Renal cortical epithelial cell (primary cell): ENCODE measurements around the gene CTNNA2. TPM values are rescaled to one million over a fixed set of nuclear protein-coding genes. Genes with fewer than 3 reads are reported as not detected.

Source experiments
- DNase-seq: peaks from one replicate; pipeline ENCODE4 v3.0.0-alpha.2; 2011; ENCODE audit warnings: low read depth
- total RNA-seq: library from RNA; depleted of rRNA; stranded (reverse); fragments of >200 nt; gene quantifications from 2 replicates; pipeline ENCODE4 v1.2.3, GENCODE V29; 2014

The CTNNA2 gene
- total RNA-seq, 1 donor from 2014 or later, result 0.35 TPM

GRCh38 chr2:80209458-80209857, 696.6 kb downstream of the CTNNA2 start:
- DNase-seq, result no peak

DNA sequence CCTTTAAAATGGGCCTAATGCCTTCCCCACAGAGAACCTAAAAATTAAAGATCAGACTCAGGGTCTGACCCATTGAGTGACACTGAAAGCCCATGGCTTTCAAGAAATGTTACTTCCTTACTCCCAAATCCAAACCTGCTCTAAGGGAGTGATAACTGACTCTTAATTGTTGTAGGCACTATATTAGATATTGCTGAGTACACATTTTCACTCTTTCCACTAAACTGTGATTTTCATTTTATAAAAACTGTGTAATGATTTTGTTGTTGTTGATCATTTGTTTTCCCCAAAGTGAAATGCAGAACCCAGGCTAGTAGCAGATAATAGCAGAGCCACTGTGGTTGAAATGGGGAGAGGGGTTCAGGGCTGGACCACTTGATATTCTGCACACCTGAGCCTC, 704.6 kb downstream of the CTNNA2 start:
- no peak for DNase-seq

DNA sequence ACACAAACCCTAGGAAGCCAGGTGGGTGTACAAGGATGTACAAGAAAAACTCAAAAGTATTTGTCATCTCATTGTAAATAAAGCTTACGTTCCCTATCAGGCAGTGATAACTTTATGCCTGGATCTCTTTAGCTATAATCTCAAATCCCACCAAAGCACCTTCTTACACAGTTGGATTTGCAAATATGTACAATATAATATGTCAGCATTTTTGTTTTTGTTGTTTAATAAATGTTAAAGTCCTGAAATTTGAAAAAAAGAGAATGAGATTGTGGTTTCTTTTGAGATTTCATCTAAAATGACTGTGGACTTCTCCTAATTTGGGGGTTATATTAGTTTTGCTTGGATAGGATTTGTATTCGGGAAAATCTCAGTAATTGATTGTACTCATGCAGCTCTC, 709.8 kb downstream of the CTNNA2 start:
- no peak for DNase-seq

DNA sequence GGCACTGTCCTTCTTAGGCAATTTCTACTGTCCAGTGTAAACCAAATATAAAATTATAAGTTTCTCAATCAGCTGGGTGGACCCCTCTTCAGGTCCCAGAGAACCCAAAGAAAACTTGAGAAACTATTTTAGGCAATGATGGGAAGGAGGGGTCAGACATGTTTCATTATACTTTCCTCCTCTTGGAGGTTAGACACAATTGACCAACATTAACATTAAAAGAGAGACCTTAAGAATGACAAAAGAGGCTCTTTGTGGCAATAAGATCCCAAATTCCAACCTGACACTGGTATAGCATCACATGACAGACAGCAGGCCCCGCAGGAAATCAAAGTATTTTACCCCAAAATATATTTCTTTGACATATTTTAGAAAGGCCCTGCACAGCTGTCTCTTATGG, 718.6 kb downstream of the CTNNA2 start:
- no peak for DNase-seq

- DNase-seq, result no peak
Observed at GRCh38 chr2:80233333-80233732, 720.5 kb downstream of the CTNNA2 start.

DNA sequence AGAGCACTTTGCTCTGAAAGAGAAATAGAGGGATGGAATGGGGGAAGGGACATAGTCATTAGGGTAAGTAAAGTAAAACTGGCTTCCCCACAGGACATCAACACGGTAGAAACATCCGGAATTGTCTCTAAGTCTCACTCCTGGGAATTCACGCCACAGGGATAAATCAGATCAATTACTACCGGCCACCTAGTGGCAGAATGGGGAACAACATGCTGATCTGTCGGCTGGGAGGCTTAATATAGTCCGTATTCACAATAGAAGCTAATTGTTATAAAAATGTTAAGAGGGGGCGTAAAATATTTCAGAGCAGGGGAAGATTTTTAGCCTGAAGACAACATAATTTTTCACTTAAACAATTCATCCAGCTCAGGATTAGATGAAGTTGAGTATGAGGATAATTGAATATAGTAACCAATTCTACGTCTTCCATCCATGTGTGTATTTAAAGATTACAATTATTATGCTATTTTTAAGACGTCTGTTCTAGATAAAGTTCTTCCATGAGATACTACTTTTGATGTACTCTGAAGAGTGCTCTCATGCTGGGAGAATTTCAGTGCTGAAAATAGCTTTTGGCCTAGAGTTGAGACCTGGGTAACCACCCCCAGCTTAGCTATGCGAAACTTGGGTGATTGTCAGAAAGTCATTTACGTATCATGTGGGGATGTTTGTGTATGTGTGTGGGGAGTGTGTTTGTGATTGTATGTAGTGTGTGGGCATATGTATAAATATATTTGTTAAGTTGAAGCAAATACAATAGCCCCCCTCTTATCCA, 726.0 kb downstream of the CTNNA2 start:
- DNase-seq, result peak; percentile 6

DNA sequence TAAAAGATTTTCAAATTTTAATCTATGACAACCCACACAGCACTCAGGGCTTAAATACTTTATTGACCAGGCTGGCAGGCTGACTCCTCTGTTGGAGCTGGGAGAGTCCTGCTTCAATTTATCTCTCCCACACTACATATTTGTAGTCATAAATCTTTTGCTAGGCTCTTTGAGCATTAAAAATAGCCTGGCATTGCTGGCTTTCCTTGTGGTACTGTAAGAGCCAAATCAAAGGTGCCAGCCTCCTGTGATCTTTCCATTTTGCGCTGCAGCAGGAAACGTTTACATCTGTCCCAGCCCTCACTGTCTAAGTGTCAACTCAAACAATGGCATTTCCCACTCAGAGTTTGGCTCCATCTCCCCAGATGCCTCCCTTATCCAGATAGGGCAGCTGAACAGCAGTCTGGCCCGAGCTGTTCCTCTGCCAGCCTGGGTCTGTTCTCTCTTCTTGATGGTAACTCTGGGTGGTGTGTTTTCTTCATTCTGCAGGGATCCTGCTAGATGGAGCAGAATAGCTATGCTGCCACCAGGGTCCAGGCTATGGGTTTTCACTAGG, 729.6 kb downstream of the CTNNA2 start:
- DNase-seq, result no peak

DNA sequence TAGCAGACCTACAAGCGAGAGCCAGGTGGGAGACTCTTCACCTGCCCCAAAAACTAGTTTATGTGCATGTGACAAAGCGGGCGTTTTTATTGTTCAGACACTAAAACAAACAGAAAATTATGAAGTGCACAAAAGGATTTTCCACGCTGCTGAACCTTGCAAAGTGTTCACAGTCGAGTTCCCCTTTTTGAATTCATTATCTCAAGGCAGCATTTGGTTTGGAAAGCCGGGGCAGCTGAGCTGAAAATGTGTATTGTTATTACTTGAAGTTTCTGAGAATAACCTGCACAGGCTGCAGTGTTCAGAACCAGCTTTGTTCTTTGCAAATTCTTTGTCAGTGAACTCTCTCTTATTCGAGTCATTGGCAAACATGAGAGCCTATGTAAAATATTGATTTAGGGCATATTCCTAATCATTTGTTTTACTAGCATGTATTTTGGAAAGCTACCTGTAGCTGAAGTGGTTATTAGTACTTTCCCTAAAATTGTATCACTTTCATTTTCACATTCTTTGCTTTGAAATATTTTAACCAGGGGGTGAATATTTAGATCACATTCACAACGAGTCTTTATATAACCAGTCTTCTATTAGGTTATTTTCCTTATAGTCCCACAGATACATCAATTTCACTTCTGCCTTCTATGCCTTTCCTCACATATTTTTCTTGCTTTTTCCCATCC, 732.2 kb downstream of the CTNNA2 start:
- no peak for DNase-seq

DNA sequence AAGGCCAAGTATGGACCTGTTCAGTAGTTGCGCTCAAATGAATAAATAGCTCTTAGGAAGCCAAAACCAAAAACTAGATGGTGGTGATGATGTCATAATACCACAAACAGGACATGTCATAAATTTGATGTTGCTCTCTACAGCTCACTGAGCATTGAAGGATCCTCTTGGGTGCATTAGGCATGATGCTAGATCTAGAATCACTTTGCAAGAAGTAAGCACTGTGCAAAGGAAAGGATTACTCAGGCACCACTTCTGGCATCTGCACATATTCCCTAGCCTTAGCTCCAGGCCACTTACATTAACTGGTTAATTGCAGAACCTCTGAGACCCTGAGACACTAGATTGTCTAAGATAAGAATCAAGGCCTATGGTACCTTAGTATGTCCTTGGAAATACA, 733.7 kb downstream of the CTNNA2 start:
- no peak for DNase-seq

GRCh38 chr2:80247339-80247738, 734.5 kb downstream of the CTNNA2 start:
- DNase-seq, result no peak

GRCh38 chr2:80248146-80248545, 735.3 kb downstream of the CTNNA2 start:
- DNase-seq, result no peak

DNA sequence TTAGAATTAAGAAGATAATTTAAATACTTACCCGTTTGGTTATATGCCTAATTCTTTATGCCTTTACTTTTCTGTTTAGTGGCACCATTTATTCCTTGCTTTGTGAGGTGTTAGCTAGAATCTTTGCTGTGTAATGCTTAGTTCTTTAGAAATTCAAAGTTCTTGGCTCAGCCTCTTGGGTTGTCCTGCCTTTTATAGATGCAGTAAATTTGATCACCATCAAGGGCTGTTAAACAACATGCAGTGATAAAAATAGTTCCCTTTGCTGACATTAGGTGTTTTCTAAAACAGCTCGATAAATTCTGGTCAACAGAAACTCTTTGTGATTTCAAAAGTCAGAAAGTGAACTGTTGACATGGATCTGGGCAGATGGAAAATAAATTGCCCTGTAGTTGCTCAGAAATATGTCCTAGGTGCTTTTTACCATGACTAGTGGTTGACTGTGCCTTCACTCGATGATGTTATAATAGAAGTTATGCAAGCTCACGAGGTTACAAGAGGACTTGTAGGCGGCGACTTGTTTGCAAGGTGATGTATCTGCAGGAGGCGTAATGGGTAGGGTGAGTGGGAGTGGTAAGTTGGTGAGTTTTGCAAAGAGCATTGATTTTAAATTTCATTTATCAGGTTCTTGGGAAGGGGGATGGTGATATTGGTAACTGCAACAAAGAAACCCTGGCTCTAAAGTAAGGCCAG, 739.6 kb downstream of the CTNNA2 start:
- no peak for DNase-seq

DNA sequence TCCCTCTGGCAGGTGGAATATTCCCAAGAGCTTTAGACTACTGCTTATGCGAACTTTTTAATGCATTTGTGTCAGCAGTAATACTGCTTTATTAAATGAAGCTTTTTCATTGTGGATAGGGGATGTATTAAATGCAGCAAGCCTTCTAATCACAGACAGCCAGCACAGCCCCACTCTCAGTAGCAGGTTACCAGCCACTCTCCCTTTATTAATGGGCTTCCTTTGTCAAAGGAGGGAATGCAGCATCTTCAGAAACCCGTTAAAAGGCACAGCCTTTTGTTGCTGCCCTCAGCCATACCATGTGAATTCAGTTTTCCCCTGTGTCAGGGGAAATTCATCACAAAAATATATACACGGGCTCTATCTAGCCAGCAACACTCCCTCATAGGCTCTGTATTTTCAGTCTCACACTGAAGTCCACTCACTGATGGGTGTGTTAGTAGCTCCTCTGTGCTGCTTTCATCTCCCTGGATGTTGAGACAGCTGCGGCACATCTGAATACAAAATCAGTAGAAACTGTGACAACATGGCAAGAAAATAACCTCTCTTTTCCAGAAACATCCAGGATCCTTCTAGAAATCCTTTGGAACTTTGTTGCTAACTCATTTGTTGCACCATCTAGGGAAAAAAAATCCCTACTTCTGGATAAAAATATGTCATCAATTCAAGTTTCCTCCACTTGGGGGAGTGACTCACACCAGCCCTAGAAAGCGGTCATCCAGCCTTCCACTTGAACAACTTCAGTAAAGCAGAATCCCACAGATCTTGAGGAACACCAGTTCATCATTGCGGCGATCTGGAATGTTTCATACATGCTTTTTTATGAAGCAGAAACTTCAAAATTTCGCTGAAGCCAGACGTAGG, 743.3 kb downstream of the CTNNA2 start:
- DNase-seq, result peak; percentile 25

GRCh38 chr2:80256782-80257167, 743.9 kb downstream of the CTNNA2 start:
- DNase-seq, result no peak

DNA sequence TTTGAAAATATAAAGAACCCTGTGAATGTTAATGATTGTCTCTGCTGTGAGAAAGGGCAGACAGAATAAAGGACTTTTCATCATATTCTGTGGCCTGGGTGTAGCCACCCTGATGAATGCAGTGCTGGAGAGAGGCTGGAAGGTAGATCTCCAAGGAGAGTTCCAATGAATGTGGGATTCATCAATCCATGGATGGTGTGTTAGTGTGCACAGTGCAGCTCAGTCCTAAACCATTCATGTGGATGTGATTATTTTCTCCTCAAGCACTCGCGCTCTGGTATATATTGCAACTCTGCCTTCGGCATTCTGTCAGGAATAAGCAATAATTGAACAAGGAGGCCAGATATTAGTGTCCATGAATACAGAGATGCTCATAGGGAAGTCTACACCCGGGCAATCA, 744.6 kb downstream of the CTNNA2 start:
- DNase-seq, result no peak

- no peak for DNase-seq
Observed at GRCh38 chr2:80258341-80258740, 745.5 kb downstream of the CTNNA2 start.

GRCh38 chr2:80258793-80259192, 745.9 kb downstream of the CTNNA2 start:
- DNase-seq, result no peak

- no peak for DNase-seq
Observed at GRCh38 chr2:80259292-80259691, 746.4 kb downstream of the CTNNA2 start.

DNA sequence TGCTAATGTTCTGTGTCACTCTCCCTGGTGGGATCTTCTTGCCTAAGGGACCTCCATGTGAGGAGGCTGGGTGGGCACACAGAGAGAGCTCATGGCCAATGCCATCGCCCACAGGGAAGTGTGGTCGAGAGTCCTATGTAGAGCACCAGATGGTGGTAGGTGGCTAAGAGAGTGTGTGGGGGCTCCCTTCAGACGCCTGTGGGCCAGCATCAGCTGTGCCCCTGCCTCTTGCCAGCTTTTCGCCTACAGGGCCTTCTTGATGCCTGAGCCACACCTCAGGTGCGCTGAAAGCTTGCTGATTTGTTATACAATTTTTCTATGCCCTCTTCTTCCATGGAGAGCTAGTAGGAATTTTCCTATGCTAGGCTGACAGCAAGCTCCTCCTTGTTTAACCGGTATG, 753.4 kb downstream of the CTNNA2 start:
- DNase-seq, result no peak

DNA sequence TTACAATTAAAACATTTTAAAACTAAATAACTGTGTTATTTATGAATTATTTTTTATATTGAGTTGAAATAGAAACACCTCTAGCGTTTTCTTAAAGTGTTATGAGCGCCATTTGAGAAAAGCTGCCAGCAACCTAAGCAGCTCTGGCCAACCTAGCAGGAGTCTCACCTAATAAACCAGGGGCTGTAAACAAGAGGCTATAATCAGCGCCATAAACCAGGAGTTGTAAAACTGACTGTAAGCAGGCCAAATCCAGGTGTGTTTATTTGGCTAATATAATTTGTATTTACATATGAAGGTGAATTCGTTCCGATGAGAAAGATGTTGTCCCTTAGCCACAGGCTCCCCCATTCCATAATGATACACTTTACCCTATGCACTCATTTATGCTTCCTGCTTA, 757.0 kb downstream of the CTNNA2 start:
- DNase-seq, result no peak

DNA sequence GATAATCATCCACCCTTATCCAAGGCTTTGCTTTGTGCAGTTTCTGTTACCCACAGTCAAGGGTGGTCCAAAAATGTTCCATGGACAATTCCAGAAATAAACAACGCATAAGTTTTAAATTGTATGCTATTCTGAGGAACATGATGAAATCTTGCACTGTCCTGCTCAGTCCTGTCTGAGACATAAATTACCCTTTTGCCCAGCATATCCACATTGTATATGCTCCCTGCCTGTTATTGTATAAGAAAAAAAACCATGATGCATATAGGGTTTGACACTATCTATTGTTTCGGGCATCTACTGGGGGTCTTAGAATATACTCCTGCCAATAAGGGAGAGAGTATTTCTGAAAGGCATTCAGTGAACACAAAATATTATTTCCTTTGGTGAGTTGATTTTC, 767.7 kb downstream of the CTNNA2 start:
- DNase-seq, result no peak

DNA sequence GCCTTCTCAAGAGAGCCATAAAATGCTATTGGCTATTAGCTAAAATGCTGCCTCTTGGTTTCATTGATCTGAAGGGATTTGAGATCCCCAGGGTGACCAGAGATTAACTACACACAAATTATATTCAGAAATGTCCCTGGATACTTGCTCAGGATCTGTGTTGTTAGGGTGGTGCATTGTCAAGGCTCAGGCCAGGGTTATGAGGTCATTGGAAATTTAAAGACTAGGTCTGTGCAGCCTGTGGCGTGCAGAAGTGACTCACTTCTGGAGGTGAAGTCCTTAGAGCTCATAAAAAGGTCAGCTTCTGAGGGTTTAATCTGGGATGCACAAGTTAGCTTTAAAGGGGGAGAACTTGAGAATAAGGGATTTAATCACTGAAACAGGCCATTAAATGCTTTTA, 768.2 kb downstream of the CTNNA2 start:
- no peak for DNase-seq
